GM19468 (cell line): ENCODE measurements around the gene UBE2H.
"Not testable (repeated sequence)": the region's sequence is repeated elsewhere in the genome, so short reads cannot be mapped to it uniquely, and the experiment has no call there.

Source experiments
- ATAC-seq: cut with Tn5 transposase; IDR thresholded peaks from one replicate; pipeline ENCODE4 v1.9.1; 2021; ENCODE audit warnings: mild to moderate bottlenecking, moderate library complexity, moderate number of reproducible peaks; ENCODE audit not compliant: unreplicated experiment; ENCODE audit errors: extremely low read depth

Gene UBE2H

DNA sequence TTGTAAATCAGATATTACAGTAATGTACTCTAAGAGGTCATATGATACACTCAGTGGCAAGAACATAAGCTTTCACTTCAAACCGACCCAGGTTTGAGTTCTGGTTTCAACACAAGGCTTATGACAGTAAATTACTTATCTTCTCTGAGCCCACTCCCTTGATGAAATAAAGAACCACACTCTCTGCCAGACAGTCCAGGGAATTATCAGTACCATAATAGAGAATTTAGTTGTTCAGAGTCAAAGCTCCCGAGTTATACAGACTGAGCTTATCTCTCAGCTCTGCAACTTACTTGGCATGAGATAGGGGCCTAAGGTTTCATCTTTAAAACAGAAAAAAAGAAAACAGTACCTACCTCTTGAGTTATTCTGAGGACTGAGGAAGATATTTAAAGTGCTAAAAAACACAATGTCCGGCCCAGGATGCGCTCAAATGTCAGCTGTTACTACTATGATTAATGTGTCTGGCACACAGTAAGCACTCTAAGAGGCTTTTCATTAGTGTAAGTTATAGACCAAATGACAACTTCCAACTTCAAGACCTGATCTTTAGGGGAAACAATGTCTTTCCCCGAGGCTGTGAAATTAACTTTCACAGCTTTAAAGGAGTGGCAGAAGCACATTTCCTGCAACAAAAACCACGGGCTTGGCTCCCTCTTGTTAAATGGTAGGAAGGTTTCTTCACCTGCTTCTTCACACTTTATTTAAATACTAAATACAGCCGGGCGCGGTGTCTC is 38.1 kb downstream of the UBE2H start:
- ATAC-seq, result no peak

DNA sequence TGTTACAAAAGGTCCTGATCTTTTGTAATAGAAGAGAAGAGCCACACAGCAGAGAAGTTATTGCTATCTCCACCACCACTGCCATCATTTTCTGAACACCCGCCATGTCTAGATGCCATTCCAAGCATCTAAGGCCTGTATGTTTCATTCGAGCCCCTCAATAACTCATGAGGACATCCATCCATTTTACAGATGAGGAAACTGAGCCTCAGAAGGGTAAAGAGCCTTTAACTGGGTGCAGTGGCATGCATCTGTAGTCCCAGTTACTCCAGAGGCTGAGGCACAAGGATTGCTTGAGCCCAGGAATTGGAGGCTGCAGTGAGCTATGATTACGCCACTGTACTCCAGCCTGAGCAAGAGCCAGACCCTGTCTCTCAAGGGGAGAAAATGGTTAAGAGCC is 39.3 kb downstream of the UBE2H start:
- ATAC-seq, result no peak

DNA sequence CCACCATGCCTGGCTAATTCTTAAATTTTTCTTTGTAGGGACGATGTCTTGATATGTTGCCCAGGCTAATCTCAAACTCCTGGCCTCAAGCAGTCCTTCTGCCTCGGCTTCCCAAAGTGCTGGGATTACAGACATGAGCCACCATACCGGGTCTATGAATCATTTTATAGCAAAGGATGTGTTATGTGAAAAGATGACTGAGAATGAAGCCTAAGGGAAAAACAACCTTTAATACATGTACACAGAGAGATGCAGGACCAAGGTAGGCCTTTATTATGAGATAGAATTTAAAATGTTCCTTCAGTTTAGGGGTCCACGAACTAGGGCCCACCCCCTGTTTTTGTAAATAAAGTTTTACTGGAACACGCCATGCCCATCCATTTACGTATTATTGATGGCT is 41.0 kb downstream of the UBE2H start:
- no peak for ATAC-seq

DNA sequence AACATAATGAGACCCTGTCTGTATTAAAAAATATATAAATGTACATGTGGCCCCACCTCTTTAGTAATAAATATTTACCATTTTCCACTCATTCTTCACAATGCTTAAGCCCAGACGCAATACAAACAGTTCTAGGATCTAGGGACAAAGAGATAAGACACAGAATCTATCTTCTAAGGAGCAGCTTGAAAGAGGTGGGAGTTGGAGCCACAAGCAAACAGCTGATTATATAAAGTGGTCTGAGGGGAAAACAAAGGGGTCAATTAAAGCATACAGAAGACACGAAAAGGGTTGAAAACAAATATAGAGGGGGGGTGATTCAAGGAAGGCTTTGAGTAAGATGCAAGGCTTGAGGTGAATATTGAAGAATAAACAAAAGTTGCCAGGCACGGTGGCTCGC is 43.1 kb downstream of the UBE2H start:
- no peak for ATAC-seq

DNA sequence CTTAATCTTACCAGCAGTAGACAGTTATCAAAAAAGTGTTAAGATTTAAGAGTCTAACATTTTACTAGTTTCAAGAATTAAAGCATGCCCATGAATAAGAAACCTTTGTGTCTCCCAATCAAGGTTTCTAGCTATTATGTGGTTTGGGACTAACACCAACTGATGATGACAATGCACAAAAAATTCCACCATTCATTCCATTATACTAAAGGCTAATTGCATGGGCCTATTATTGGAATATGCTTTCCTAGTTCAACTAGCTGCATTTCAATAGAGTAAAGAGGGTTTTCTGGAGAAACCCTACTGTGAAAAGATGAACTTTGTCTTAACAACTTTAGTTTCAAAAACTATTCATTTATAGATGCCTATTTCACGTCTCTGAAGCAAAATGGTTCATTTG is 44.6 kb downstream of the UBE2H start:
- no peak for ATAC-seq

DNA sequence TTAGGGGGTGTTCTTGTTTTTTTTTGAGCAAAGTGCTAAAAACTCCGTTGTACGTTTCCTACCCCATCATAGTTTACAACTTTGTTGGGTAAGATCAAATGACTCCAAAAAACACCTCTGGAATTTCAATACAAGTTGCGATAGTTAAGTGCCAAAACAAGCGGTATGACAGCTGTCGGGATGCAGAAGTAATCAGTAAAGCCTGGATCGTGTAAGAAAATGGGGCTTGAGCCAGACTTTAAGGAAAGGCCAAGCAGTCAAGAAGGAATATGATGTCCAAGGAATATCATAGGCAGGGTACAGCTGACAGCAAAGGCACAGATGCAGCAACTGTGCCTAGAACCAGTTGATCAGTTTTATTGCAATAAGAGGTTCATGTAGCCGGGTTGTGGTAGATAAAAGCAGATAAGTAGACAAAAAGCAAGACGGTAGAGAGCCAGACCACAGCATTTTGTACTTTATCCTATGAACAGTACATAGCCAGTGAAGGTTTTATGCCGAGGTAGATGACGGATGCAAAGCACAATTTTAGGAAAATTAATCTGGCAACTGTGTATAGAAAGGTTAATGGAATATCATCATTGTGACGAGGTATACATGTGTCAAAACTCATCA is 45.5 kb downstream of the UBE2H start:
- no peak for ATAC-seq

DNA sequence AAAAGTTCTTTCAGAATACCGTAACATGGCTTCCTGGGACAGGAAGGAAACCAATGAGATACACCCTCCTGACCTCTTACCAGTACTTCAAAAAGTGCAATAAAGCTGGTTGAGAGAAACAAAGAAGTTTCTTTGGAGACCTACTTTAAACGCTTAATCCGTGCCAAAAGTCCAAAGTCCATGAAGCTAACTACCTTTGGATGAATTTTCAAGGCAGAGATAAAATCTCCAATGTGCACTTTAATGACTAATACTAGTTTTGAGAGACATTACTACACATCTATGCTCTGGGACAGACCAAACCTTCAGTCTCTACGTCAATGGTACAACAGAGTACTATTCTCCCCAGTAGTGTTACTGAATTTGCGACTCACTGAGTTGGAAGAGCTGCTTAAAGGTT is 46.1 kb downstream of the UBE2H start:
- ATAC-seq, result no peak

DNA sequence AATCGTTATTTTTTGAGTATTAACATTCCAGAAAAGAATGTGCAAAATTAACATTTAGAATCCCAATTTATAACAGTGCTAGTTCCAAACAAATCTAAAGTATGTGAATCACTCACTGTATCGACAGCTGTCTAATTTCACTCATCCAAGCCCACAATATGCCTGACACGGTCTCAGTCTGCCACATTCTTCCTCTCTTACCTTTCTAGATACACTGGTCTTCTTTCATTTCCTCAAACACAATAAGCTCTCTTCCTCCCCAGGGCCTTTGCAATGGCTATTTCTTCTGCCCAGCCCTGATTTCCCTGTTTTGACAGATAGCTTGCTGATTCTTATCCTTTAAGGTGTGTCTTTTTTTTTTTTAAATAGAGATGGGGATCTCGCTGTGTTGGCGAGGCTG is 48.8 kb downstream of the UBE2H start:
- peak; percentile 65 for ATAC-seq

DNA sequence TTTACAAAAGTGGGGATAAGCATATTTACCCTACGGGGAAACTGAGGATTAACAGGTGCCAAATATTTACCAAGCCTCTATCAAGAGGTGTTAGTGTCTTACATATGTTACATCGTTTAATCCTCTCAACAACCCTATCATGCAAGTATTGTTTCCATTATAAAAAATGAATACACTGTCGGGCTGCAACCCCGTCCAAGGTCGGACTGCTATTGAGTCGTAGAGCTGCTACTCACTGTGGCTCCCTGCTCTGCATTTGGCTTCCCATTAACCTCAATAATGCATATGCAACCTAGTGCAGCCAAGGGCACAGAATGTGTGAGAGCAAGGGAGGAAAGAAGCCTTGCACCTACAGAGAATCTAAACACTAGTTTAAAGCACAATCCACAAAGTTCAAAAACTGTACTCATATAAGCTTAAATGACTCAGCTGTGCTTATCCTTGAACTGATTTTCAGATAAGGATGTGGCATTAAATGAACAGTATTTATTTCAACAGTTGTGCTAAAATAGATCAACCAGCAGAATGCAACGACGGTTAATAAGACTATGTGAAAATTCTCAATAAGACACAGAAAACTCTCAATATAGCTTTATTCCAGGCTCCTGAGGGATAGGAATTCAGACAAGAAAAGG is 49.9 kb downstream of the UBE2H start:
- no peak for ATAC-seq

DNA sequence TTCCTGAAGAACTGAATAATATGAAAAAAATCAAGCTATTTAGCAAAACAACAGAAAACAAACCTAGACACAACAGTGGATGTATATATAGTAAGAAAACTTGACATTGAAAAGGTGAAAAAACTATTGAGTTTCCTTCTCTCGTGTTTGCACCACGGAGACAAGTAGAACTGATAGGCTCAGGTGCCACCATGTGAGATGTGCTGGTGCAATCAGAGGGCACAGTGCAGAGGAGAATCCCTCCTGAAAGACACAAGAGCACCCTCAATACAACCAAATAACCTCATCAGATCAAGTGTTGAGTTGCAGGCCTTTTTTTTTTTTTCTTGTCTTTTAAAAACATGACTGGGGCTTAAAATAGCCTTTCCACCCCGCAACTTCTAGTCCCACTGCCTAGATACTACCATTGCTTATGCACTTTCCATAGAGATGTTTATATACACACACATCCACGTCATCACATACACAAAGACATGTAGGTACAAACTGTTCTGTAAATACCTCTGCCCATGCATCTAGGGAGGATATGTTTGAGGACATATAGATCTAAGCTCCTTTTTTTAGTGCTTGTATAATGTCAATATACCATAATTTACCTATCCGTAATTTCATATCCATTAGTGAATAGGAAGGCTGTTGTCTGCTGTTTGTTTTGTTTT is 54.1 kb downstream of the UBE2H start:
- ATAC-seq, result no peak

DNA sequence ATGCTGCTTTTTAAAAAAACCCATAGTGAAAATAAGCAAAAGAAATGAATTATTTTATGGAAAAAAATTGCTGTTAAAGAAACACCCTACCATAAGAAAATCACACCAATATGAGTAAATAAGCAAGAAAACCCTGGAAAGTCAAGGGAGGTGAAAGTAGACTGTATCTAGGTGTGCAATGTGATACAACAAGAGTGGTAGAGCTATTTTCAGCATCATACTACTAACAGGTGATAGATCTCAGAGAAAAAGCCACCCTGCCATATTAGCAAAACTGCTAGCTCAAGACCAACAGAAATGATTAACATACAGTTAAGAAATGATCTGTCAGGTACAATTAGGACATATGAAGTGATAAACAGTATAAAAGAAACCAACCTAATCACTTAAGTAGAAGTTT is 54.8 kb downstream of the UBE2H start:
- ATAC-seq, result no peak

DNA sequence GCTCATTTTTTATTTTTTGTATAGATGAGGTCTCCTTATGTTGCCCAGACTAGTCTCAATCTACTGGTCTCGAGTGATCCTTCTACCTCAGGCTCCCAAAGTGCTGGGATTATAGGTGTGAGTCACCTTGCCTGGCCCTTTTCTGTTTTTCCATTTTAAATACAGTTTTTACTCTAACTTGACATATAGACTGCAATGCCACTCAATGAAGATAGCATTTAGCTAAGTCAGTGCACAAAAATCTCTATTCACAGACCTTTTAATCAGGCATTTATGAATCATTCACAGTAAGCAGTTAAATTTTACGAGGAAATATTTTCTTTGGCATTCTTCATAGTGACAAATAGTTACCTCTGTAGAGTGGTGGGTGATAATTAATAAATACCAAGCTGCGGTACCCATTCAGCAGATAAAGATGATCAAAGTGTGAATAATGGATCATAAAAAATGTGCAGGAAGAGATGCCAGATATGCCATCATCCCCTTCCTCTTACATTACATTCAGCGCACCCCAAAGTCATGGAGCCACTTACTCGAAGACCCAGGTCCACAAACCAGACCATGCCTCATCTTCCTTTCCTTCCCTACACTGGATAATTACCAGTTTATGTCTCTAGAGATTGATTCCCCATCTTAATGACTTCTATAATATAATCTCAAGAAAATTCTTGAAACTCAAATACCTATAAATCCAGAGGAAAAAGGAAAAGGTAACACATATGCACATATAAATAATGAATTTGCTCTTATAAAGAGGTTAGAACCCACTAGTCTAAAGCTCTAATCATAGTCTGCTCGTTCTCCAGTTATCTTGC is 56.0 kb downstream of the UBE2H start:
- ATAC-seq, result no peak

DNA sequence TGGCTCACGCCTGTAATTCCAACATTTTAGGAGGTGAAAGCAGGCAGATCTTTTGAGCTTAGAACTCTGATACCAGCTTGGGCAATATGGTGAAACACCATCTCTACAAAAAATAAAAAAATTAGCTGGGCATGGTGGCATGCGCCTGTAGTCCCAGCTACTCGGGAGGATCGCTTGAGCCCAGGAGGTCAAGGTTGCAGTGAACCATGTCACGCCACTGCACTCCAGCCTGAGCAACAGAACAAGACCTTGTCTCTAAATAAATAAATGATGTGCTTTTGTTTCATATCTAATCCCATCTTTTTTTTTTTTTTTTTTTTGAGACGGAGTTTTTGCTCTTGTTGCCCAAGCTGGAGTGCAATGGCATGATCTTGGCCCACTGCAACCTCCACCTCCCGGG is 58.6 kb downstream of the UBE2H start:
- ATAC-seq, result not testable (repeated sequence)

DNA sequence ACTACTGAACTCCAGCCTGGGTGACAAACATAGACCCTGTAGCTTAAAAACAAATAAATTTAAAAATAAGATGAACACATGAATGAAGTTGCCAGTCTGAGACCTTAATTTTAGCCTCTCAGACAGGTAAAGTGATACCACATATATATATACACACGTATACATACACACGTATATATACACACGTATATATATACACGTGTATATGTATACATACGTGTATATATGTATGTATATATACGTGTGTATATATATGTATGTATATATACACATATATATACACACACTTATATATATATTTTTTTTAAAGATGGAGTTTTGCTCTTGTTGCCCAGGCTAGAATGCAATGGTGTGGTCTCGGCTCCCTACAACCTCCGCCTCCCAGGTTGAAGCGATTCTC is 62.7 kb downstream of the UBE2H start:
- ATAC-seq, result no peak

DNA sequence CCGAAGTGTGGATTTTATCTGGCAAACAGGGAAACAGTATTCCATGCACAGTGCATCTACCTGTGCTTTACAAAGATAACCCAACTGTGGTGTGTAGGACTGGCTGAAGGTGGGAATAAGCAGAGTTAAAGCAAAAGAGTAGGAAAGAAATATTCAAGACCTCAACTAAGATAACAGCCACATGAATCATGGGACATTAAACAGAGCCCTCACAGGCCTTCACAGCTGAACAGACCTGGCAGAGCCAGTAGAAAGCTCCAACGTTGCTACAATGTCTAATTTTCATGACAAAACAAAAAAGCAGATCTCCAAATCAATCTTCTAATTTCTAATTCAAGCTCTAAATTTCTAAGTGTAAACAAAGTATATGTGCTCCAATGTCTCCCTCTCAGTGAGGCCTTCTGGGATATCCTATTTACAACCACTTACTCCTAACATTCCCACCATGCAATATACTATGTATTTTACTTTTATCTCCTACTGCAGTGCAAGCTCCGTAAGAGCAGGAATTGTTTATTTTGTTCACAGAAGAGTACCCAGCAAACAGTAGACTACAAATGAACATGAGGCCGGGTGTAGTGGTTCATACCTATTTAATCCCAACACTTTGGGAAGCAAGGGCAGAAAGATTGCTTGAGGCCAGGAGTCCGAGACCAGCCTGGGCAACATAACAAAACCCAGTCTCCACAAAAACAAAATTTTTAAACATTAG is 63.5 kb downstream of the UBE2H start:
- no peak for ATAC-seq

DNA sequence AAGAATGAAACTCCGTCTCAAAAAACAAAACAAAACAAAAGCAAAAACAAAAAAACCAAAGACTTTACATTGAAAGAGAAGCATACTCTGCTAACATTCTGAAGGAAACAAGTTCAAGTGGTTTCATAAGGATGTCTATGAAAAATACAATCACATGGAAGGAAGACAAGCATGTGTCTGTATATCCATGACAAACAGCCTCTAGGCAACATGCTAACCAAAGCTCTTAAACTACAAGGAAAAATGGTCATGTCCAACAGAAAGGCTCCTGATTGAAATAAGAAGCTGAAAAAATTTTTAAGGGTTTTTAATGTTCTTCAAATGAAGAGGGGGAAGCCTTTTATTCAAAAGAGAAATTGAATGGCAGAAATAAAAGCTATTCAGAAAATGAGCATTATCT is 64.9 kb downstream of the UBE2H start:
- ATAC-seq, result no peak

DNA sequence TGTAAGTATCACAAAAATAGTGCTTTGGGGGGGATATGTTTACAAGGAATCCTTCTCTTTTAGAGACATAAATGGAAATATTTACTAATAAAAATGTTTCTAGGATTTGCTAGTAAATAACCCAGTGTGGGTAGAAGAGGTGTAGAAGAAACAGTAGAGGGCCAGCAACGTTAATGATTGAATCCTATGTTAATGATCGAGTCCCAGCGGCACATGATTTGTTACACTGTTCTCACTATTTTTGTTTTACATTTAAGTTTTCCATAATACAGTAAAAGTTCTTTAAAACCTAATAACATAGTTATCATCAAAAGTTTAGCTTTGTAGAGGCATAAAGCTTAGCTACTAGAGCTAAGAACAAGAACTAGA is 66.0 kb downstream of the UBE2H start:
- no peak for ATAC-seq

DNA sequence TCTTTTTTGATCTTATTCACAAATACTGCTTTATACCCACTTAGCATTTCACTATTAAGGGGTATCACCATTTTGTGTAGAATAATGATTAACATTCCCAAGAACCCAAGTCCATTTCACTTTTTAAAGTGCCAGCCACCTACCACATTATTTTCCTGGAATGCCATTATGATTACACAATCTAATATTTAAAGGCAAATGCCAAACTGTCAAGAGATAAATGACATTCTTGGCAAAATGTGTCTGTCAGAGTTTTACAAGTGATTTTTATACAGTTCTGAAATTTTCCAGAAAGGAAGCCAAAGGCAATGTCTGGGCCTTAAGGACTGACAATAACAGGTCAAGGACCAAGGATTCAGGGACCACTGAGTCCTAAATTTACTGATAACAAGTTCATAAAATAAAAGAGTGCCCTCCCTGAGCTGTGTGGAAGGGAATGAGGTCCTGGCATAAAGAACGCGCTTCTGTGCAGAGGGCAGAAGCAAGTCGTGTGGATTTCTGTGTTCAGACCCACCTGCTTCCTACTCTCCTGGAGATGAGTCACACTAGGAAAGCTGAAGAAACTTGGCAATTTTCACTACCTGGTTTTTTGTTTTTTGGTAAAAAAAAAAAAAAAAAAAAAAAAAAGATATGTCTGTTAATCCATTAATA is 66.5 kb downstream of the UBE2H start:
- no peak for ATAC-seq

DNA sequence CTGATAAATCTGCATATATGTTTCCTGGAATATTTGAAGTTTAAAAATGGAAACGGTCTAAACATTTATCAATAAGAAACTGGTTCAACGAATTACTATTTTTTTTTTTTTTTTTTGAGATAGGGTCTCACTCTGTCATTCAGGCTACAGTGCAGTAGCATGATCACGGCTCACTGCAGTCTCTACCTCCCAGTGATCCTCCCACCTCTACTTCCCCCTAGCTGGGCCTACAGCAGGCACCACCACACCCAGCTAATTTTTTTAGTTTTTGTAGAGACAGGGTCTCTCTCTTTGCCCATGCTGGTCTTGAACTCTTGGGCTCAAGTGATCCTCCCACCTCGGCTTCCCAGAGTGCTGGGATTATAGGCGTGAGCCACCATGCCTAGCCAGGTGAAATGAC is 68.3 kb downstream of the UBE2H start:
- ATAC-seq, result no peak
